Measurements from ENCODE around the gene CNOT10.

DNA sequence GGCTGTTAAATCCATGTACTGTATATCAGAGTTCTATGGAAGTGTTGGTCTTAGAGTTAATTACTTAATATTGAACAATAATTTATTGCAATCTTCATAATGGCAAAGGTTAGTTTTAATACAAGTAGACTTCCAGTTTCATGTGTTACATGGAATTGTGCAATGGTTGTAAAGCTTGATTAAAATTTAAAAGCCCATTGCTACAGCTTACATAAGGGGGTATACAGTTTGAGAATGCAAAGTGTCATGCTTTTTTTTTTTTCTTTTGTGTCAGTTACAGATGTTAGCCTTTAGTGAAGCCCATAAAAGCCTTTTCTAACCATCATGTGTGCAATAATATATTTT, 22.0 kb downstream of the CNOT10 start:
- TF ChIP-seq, protein P1, sequence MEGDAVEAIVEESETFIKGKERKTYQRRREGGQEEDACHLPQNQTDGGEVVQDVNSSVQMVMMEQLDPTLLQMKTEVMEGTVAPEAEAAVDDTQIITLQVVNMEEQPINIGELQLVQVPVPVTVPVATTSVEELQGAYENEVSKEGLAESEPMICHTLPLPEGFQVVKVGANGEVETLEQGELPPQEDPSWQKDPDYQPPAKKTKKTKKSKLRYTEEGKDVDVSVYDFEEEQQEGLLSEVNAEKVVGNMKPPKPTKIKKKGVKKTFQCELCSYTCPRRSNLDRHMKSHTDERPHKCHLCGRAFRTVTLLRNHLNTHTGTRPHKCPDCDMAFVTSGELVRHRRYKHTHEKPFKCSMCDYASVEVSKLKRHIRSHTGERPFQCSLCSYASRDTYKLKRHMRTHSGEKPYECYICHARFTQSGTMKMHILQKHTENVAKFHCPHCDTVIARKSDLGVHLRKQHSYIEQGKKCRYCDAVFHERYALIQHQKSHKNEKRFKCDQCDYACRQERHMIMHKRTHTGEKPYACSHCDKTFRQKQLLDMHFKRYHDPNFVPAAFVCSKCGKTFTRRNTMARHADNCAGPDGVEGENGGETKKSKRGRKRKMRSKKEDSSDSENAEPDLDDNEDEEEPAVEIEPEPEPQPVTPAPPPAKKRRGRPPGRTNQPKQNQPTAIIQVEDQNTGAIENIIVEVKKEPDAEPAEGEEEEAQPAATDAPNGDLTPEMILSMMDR (IDR thresholded peaks at IDR 0.05; ENCODE audit: low read depth, low read length, poor library complexity, severe bottlenecking), result no peak
- TF ChIP-seq EZH2phosphoT487 (IDR thresholded peaks at IDR 0.05; ENCODE audit: borderline replicate concordance, low read length), result no peak

All from DOHH2 (cell line).